ES-I3 (cell line): Measurements from ENCODE around the gene SAP25.
"Not testable (repeated sequence)": the region's sequence is repeated elsewhere in the genome, so short reads cannot be mapped to it uniquely, and the experiment has no call there.

Source experiments
- H3K36me3 ChIP-seq: 2 replicates; pipeline ENCODE4 v1.6.1; 2013; ENCODE audit warnings: mild to moderate bottlenecking, low read length, control low read depth, moderate library complexity; ENCODE audit not compliant: insufficient read depth
- H3K4me1 ChIP-seq: 2 replicates; pipeline ENCODE4 v1.6.1; 2013; ENCODE audit warnings: mild to moderate bottlenecking, control low read depth, low read length; ENCODE audit not compliant: insufficient read depth
- H3K9ac ChIP-seq: 2 replicates; pipeline ENCODE4 v1.6.1; 2013; ENCODE audit warnings: low read depth, mild to moderate bottlenecking, low read length, moderate library complexity
- H3K9me3 ChIP-seq: 2 replicates; pipeline ENCODE4 v1.6.1; 2013; ENCODE audit warnings: mild to moderate bottlenecking, low read length, moderate library complexity; ENCODE audit not compliant: control insufficient read depth, insufficient read depth

The SAP25 gene

DNA sequence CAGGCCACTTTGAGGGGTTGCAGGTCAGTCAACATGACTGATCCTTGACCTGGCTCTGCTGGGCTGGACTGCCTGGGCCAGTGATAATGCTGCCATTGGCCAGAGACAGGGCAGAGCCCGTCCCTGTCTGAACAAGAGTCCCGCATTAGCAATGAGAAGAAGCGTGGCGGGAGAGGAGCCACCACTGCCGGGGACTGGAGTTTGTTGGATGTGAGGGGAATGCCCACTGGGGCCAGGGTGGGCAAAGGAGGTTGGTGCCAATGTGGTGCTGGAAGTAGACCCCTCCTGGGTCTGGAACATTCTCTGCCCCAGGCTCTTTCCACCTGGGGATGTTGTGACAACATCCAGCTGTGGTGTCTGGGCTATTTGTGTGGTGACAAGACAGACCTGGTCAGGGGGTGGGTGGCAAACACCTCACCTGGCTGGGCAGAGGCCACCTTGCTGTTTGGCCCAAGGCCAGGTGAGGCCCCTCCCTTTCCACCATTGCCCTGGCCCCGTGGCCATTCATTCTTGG, 7.6 kb downstream of the SAP25 start:
- no peaks in the 10 kb centered on the region for H3K36me3 ChIP-seq
- H3K4me1 ChIP-seq = peaks cover 12% of the 10 kb centered on the region
- no peaks in the 10 kb centered on the region for H3K9me3 ChIP-seq
- no peak overlapping the region for H3K9ac ChIP-seq

DNA sequence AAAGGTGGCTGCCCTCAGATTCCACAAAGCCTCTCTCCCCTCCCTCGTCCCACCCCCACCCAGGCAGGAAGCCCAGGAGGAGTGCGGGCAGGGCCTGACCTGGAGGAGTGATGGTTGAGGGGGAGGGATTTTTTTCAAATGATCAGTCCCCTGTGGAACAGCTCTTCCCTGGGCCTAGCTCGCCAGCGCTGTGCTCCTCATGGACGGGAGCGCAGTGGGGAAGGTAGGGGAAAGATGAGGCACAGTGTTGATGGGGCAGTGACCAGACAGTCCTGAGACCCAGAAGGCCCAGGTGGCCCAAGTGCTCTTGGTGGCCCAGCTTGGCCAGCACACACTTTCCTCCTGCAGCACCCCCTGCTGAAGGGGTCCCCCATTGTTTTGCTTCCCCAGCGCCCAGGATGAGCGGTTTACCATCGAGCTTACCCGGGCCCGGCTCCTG, 8.5 kb downstream of the SAP25 start:
- H3K4me1 ChIP-seq = peaks cover 12% of the 10 kb centered on the region
- H3K9me3 ChIP-seq = no peaks in the 10 kb centered on the region
- no peak overlapping the region for H3K9ac ChIP-seq
- H3K36me3 ChIP-seq = no peaks in the 10 kb centered on the region

- H3K9ac ChIP-seq, H3K36me3 ChIP-seq, H3K9me3 ChIP-seq: not testable (repeated sequence)
- peaks cover 12% of the 10 kb centered on the region for H3K4me1 ChIP-seq
These were observed 9.3 kb downstream of the SAP25 start for GRCh38 chr7:100564405-100564804.

DNA sequence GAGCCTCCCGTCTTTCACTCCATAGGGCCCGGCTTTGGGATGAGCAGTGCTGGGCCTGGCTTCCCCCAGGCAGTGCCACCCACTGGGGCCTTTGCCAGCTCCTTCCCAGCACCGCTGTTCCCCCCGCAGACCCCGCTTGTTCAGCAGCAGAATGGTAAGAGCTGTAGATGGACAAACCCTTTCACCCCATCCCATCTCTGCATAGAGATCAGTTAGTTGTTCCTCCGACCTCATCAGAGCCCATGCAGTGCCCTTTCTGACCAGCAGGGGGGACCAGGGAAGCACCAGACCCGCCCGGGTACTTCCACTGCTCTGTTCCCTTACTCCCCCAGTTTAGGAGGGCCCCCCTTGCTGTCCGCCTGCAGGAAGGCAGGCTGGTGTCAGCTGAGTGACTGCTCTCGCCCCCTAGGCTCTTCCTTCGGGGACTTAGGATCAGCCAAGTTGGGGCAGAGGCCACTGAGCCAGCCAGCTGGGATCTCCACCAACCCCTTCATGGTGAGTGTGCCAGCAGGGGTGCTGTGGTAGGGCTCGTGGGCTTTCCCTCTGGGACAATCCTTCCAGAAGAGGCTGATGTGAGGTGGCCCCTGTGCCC, 9.8 kb downstream of the SAP25 start:
- Histone ChIP-seq H3K9me3 (no peaks in the 10 kb centered on the region), H3K4me1 (peaks cover 7% of the 10 kb centered on the region), H3K36me3 (no peaks in the 10 kb centered on the region), H3K9ac (no peak overlapping the region)

- H3K36me3 ChIP-seq = no peaks in the 10 kb centered on the region
- H3K9me3 ChIP-seq = no peaks in the 10 kb centered on the region
- no peak overlapping the region for H3K9ac ChIP-seq
- H3K4me1 ChIP-seq = peaks cover 5% of the 10 kb centered on the region
These were observed 10.6 kb downstream of the SAP25 start for GRCh38 chr7:100563100-100563564.

DNA sequence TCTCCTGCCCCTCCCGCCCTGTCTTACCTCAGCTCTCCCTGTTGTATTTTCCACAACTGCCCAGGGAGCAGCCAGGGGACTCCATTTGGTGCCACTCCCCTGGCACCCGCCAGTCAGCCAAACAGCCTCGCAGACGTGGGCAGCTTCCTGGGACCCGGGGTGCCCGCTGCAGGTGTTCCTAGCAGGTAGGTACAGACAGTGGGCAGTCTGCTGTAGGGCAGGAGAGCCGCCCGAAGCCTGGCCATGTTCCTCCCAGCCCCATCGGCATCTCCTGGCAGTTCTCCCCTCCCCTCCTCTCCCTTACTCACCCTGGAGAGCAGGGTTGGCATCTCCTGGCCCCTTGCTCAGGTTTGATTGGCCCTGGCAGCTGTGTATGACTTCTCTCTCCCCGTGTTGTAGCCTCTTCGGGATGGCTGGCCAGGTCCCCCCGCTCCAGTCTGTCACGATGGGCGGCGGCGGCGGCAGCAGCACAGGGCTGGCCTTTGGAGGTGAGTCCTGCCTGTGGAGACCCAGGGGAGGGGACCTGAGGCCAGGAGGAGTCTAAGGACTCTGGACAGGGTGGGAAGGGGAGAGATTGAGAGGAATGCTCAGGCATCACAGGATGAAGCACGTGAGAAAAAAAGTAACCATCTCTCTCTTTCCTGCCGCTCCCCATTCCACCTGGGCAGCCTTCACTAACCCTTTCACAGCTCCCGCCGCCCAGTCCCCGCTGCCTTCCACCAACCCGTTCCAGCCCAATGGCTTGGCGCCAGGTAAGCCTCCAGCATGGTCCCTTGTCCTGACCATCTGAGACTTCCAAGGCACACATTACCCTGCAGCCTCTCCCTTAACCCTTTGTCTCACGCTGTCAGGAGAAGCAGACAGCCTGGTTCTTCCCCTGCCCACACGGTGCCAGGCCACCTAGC, 11.3 kb downstream of the SAP25 start:
- Histone ChIP-seq H3K9me3 (no peaks in the 10 kb centered on the region), H3K4me1 (peaks cover 4% of the 10 kb centered on the region), H3K9ac (no peak overlapping the region), H3K36me3 (no peaks in the 10 kb centered on the region)

GRCh38 chr7:100561491-100562194, 12.1 kb downstream of the SAP25 start:
- H3K4me1 ChIP-seq = no peaks in the 10 kb centered on the region; the same call in 1 of the 2 replicates
- H3K36me3 ChIP-seq = no peaks in the 10 kb centered on the region
- no peak overlapping the region for H3K9ac ChIP-seq
- H3K9me3 ChIP-seq = no peaks in the 10 kb centered on the region

DNA sequence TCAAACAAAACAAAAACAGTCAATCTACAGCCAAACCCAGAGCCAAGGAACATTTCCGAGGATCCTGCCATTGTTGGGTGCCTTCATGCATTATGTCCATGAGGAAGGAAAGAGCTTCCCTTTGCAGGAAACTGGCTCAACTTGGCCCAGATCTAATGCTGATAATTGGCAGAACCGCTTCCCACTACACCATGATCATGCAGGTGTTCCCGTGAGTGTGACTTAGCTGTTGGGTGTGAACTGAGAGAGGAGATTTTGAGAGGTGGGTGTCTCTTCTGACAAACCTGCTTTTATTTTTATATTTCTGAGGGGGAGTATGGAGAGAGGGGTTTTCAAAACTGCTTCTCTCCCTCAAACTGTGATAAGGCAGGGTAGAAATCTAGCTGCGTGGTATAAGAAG, 14.6 kb downstream of the SAP25 start:
- Histone ChIP-seq H3K36me3 (no peaks in the 10 kb centered on the region), H3K9ac (no peak overlapping the region), H3K9me3 (no peaks in the 10 kb centered on the region), H3K4me1 (no peaks in the 10 kb centered on the region)

DNA sequence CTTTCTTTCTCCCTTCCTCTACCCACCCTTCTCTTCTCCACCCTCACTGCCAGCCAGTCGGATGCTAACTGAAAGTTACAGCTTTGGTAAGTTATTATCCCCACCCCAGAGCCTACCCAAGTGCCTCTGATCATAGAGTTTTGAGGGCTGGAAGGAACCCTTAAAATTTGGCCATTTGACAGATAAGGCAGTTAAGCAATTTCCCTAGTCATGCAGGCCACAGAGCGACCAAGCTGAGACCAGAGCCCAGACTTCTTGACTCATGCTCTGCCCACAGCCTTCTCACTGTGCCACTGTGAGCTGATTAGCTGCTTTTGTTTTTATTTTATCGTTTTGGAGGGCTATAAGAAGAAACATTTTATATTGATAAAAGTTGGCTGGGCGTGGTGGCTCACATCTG, 17.2 kb downstream of the SAP25 start:
- no peak overlapping the region for H3K9ac ChIP-seq
- H3K36me3 ChIP-seq = peaks cover 5% of the 10 kb centered on the region
- no peaks in the 10 kb centered on the region for H3K9me3 ChIP-seq
- H3K4me1 ChIP-seq = no peaks in the 10 kb centered on the region

GRCh38 chr7:100555701-100556100, 18.0 kb downstream of the SAP25 start:
- peaks cover 5% of the 10 kb centered on the region for H3K36me3 ChIP-seq
- no peaks in the 10 kb centered on the region for H3K4me1 ChIP-seq
- no peak overlapping the region for H3K9ac ChIP-seq
- no peaks in the 10 kb centered on the region for H3K9me3 ChIP-seq

DNA sequence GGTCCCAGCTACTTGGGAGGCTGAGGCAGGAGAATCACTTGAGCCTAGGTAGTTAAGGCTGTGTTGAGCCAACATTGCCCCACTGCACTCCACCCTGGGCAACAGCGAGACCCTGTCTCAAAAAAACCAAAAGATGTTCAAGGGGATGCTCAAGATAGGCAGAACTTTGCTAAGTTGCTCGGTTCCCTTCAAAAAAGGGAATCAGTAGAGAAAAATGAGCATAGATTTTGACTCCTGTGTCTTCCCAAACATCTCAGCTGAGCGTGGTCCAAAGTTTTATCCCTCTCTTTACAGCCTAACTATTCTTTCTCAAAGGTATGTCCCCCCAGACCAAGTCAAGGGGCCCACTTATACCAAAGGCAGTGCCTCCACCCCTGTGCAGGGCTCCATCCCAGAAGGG, 20.7 kb downstream of the SAP25 start:
- peaks cover 5% of the 10 kb centered on the region for H3K36me3 ChIP-seq
- H3K9me3 ChIP-seq = no peaks in the 10 kb centered on the region
- H3K4me1 ChIP-seq = no peaks in the 10 kb centered on the region
- no peak overlapping the region for H3K9ac ChIP-seq

DNA sequence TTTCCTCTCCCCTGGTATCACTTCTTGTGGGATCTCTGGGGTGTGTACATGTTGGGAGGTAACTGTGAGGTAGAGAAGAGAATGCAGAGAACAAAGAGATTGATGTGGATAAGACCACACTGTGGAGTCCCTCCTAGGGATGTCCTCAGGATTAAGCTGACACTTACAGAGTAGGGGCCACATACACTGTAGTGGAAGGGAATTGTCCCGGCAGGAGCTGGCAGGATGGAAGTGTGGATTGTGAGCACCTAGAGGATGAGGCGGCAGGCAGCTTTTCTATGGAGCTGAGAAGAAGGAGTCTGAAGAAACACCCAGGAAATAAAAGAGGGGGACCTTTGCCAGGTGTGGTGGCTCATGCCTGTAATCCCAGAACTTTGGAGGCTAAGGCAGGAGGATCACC, 21.2 kb downstream of the SAP25 start:
- Histone ChIP-seq H3K9me3 (no peaks in the 10 kb centered on the region), H3K4me1 (peaks cover 5% of the 10 kb centered on the region; the same call in 1 of the 2 replicates), H3K9ac (no peak overlapping the region), H3K36me3 (peaks cover 5% of the 10 kb centered on the region)

DNA sequence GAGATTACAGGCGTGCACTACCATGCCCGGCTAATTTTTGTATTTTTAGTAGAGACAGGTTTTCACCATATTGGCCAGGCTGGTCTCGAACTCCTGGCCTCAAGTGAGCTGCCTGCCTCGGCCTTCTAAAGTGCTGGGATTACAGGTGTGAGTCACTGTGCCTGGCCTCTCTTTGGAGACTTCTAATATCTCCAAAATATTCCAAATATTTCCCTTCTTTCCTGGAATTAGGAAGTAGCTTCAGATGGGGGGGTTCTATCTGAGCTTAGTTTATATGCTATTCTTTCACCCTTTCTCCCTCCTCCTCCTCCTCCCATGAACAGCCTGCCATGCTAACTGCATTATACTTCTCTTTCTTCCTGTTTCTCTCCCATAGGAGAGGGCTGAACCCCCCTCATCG, 25.3 kb downstream of the SAP25 start:
- not testable (repeated sequence) for H3K36me3 ChIP-seq, H3K9ac ChIP-seq, H3K9me3 ChIP-seq
- H3K4me1 ChIP-seq = peaks cover 43% of the 10 kb centered on the region

GRCh38 chr7:100547872-100548271, 25.8 kb downstream of the SAP25 start:
- Histone ChIP-seq H3K9me3 (no peaks in the 10 kb centered on the region), H3K36me3 (peaks cover 5% of the 10 kb centered on the region), H3K4me1 (peaks cover 45% of the 10 kb centered on the region), H3K9ac (no peak overlapping the region)
